ENCODE data around the gene KANSL1. TPM values are rescaled to one million over a fixed set of nuclear protein-coding genes. Genes with fewer than 3 reads are reported as not detected.

Gene KANSL1
- total and polyA plus RNA-seq, 2 donors from 2014 or later, result 13.7 to 97.3 TPM

DNA sequence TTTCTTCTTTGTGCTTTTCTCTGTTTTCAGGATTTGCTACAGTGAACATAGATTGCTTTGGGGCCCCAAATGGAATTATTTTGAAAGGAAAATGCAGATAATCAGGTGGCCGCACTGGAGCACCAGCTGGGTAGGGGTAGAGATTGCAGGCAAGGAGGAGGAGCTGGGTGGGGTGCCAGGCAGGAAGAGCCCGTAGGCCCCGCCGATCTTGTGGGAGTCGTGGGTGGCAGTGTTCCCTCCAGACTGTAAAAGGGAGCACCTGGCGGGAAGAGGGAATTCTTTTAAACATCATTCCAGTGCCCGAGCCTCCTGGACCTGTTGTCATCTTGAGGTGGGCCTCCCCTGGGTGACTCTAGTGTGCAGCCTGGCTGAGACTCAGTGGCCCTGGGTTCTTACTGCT is 192.9 kb downstream of the KANSL1 start:
- DNase-seq (no peak), FAIRE-seq (no peak)
- no peak for TF ChIP-seq CTCF (IDR thresholded peaks at IDR 0.05; ENCODE audit: borderline replicate concordance, extremely low read depth, insufficient read depth)
- no peak overlapping the region for H3K9ac ChIP-seq (ENCODE audit: low read length in 3 of 3)
- peaks cover 0 to 3% (median 0%) of the 10 kb centered on the region in 3 donors for H3K4me1 ChIP-seq (ENCODE audit: control insufficient read depth in 2 of 3, insufficient read depth in 2 of 3, low read depth in 1 of 3, low read length in 3 of 3)
- H3K27ac ChIP-seq (ENCODE audit: low read depth in 2 of 2, low read length in 2 of 2), result no peak overlapping the region
- intact Hi-C loops (cut with DNase I), result loop anchor here (10.0 kb wide), 1 partner anchor 205 kb away; no protein-coding TSS in a partner anchor
- no peaks in the 10 kb centered on the region for H3K9me3 ChIP-seq (ENCODE audit: control insufficient read depth in 2 of 3, insufficient read depth in 1 of 3, low read length in 3 of 3)
- H3K4me3 ChIP-seq (ENCODE audit: low read length in 3 of 3), result no peak overlapping the region
- peaks cover 0 to 2% (median 0%) of the 10 kb centered on the region in 3 donors for H3K36me3 ChIP-seq (ENCODE audit: control insufficient read depth in 2 of 3, insufficient read depth in 3 of 3, low read length in 3 of 3)
- H3K27me3 ChIP-seq (ENCODE audit: control insufficient read depth, insufficient read depth, low read length), result no peaks in the 10 kb centered on the region

DNA sequence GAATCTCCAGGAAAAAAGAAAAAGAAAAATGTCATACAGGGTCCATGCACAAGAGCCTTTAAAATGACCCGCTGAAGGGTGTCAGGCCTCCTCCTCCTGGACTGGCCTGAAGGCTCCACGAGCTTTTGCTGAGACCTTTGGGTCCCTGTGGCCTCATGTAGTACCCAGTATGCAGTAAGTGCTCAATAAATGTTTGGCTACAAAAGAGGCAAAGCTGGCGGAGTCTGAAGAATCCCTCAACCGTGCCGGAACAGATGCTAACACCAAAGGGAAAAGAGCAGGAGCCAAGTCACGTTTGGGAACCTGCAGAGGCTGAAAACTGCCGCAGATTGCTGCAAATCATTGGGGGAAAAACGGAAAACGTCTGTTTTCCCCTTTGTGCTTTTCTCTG is 193.3 kb downstream of the KANSL1 start:
- Histone ChIP-seq H3K9ac (ENCODE audit: low read length in 3 of 3) (no peak overlapping the region), H3K27ac (ENCODE audit: low read depth in 2 of 2, low read length in 2 of 2) (no peak overlapping the region), H3K9me3 (ENCODE audit: control insufficient read depth in 2 of 3, insufficient read depth in 1 of 3, low read length in 3 of 3) (no peaks in the 10 kb centered on the region), H3K27me3 (ENCODE audit: control insufficient read depth, insufficient read depth, low read length) (no peaks in the 10 kb centered on the region), H3K4me3 (ENCODE audit: low read length in 3 of 3) (no peak overlapping the region), H3K4me1 (ENCODE audit: control insufficient read depth in 2 of 3, insufficient read depth in 2 of 3, low read depth in 1 of 3, low read length in 3 of 3) (peaks cover 0 to 3% (median 0%) of the 10 kb centered on the region in 3 donors), H3K36me3 (ENCODE audit: control insufficient read depth in 2 of 3, insufficient read depth in 3 of 3, low read length in 3 of 3) (peaks cover 0 to 2% (median 0%) of the 10 kb centered on the region in 3 donors)
- no peak for DNase-seq
- intact Hi-C loops (cut with DNase I), result loop anchor here (10.0 kb wide), 1 partner anchor 205 kb away; no protein-coding TSS in a partner anchor
- no peak for TF ChIP-seq CTCF (IDR thresholded peaks at IDR 0.05; ENCODE audit: borderline replicate concordance, extremely low read depth, insufficient read depth)
- FAIRE-seq, result no peak

DNA sequence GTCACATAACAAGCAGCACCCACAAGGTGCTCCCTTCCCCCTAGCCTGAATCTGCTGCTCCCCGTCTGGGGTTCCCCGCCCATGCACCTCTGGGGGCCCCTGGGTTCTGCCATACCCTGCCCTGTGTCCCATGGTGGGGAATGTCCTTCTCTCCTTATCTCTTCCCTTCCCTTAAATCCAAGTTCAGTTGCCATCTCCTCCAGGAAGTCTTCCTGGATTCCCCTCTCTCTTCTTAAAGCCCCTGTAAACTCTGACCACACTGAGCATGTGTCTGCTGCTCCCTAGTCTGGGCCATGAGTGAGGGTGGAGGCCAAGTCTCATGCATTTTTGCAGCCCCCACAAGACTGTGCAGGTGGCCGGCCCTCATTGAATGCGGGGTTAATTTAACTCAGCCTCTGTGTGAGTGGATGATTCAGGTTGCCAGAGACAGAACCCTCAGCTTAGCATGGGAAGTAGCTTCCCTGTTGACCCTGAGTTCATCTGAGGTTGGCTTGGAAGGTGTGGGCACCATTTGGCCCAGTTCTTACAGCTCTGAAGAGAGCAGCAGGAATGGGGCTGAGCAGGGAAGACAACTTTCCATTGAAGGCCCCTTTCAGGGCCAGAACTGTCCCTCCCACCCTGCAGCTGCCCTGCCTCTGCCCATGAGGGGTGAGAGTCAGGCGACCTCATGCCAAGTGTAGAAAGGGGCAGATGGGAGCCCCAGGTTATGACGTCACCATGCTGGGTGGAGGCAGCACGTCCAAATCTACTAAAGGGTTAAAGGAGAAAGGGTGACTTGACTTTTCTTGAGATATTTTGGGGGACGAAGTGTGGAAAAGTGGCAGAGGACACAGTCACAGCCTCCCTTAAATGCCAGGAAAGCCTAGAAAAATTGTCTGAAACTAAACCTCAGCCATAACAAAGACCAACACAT is 194.0 kb downstream of the KANSL1 start, which contains the start of gene STH:
Gene STH (plus strand): TSS at position 264 of the 913 bp plus-strand sequence. CDS start 30 bp downstream, at position 294.
- Histone ChIP-seq H3K4me1 (ENCODE audit: control insufficient read depth in 2 of 3, insufficient read depth in 2 of 3, low read depth in 1 of 3, low read length in 3 of 3) (peaks cover 0 to 3% (median 0%) of the 10 kb centered on the region in 3 donors), H3K36me3 (ENCODE audit: control insufficient read depth in 2 of 3, insufficient read depth in 3 of 3, low read length in 3 of 3) (peaks cover 0 to 2% (median 0%) of the 10 kb centered on the region in 3 donors), H3K27ac (ENCODE audit: low read depth in 2 of 2, low read length in 2 of 2) (no peak within 1 kb of the TSS), H3K9me3 (ENCODE audit: control insufficient read depth in 2 of 3, insufficient read depth in 1 of 3, low read length in 3 of 3) (no peaks in the 10 kb centered on the region), H3K9ac (ENCODE audit: low read length in 3 of 3) (no peak within 1 kb of the TSS), H3K4me3 (ENCODE audit: low read length in 3 of 3) (no peak within 1 kb of the TSS), H3K27me3 (ENCODE audit: control insufficient read depth, insufficient read depth, low read length) (no peaks in the 10 kb centered on the region)
- FAIRE-seq (no peak), DNase-seq (no peak)
- no peak for TF ChIP-seq CTCF (IDR thresholded peaks at IDR 0.05; ENCODE audit: borderline replicate concordance, extremely low read depth, insufficient read depth)
- intact Hi-C loops (cut with DNase I), result no loop called here

All from kidney (tissue), 14 donors.